WTC11 (cell line): ENCODE measurements around the gene ZXDC.

ENCODE experiments used
- CBFB ChIP-seq: sonication (generic); formaldehyde crosslinking; IDR thresholded peaks from 2 replicates; pipeline ENCODE4 v1.8.1; 2022; ENCODE audit warnings: mild to moderate bottlenecking, low read depth, missing genetic modification reagents
- TF ChIP-seq, protein P1 (sequence below): fragments of 200-600 bp; IDR thresholded peaks from 2 replicates; pipeline ENCODE4 v1.8.0; 2022; ENCODE audit warnings: antibody characterized with exemption

DNA sequence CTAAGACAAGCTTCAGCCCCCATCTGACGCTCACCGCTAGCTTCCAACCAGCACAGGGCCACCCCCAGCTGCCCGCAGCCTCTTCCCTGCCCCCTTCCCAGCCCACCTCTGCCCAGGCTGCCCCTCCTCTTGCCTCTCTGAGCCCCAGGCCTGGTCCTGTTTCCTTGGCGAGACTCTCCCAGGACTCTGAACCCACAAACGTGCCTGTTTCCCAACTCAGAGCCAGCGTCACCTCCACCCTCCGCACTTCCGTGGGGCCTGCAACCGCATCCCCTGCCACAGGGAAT is 35.0 kb downstream of the ZXDC start:
- no peak for TF ChIP-seq CBFB (CRISPR knock-in tag)
- TF ChIP-seq, protein P1, sequence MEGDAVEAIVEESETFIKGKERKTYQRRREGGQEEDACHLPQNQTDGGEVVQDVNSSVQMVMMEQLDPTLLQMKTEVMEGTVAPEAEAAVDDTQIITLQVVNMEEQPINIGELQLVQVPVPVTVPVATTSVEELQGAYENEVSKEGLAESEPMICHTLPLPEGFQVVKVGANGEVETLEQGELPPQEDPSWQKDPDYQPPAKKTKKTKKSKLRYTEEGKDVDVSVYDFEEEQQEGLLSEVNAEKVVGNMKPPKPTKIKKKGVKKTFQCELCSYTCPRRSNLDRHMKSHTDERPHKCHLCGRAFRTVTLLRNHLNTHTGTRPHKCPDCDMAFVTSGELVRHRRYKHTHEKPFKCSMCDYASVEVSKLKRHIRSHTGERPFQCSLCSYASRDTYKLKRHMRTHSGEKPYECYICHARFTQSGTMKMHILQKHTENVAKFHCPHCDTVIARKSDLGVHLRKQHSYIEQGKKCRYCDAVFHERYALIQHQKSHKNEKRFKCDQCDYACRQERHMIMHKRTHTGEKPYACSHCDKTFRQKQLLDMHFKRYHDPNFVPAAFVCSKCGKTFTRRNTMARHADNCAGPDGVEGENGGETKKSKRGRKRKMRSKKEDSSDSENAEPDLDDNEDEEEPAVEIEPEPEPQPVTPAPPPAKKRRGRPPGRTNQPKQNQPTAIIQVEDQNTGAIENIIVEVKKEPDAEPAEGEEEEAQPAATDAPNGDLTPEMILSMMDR: no peak
